Uterus (tissue), 2 donors: ENCODE results near the gene MAML2.

Source experiments
- POLR2A ChIP-seq, 2 donors: fragments of 450-650 bp; IDR thresholded peaks; one replicate each; pipeline ENCODE4 v1.6.1; 2016; ENCODE audit warnings: antibody characterized with exemption in 2 of 2, mild to moderate bottlenecking in 1 of 2, moderate library complexity in 1 of 2
- TF ChIP-seq, protein P1 (sequence below), 4 experiments: fragments of 200-600 bp in 2 of 4; fragments of 450-650 bp in 2 of 4; sonication (generic) in 2 of 4; IDR thresholded peaks; one replicate each; pipeline ENCODE4 v1.5.1; 2016 to 2019; ENCODE audit warnings: antibody characterized with exemption in 4 of 4, mild to moderate bottlenecking in 2 of 4, moderate library complexity in 1 of 4

- TF ChIP-seq, protein P1, sequence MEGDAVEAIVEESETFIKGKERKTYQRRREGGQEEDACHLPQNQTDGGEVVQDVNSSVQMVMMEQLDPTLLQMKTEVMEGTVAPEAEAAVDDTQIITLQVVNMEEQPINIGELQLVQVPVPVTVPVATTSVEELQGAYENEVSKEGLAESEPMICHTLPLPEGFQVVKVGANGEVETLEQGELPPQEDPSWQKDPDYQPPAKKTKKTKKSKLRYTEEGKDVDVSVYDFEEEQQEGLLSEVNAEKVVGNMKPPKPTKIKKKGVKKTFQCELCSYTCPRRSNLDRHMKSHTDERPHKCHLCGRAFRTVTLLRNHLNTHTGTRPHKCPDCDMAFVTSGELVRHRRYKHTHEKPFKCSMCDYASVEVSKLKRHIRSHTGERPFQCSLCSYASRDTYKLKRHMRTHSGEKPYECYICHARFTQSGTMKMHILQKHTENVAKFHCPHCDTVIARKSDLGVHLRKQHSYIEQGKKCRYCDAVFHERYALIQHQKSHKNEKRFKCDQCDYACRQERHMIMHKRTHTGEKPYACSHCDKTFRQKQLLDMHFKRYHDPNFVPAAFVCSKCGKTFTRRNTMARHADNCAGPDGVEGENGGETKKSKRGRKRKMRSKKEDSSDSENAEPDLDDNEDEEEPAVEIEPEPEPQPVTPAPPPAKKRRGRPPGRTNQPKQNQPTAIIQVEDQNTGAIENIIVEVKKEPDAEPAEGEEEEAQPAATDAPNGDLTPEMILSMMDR (IDR thresholded peaks at IDR 0.05): no peak
- no peak for TF ChIP-seq POLR2A (IDR thresholded peaks at IDR 0.05)
Observed at GRCh38 chr11:96329855-96330510, 13.0 kb downstream of the MAML2 start.
